Measurements from ENCODE around the gene CKMT2. TPM values are rescaled to one million over a fixed set of nuclear protein-coding genes. Genes with fewer than 3 reads are reported as not detected.

The CKMT2 gene
- total and polyA plus RNA-seq, 9 donors, result 6.2 to 28.3 (median 12.6) TPM

DNA sequence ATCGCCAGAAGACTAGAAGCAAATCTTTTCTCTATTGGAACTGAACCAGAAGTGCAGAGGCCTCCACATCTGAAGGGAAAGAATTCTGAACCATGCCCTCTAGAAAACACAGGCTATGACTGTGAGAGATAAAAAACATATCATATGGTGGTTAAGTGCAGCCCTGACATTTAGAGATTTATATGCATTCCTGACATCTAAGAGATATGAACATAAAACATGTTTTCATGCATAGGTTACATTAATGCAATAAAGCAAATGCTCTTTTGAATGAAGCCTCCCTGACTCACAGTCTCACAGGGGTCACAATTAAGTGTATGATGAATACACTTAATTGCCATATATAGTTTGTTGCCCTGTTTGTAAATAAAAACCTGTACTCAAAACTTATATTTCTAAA, 28.9 kb upstream of the CKMT2 start:
- TF ChIP-seq POLR2A (IDR thresholded peaks at IDR 0.05) (no peak), CTCF (IDR thresholded peaks at IDR 0.05) (no peak), EP300 (IDR thresholded peaks at IDR 0.05) (no peak)
- H3K4me3 ChIP-seq, result no peak overlapping the region
- H3K4me1 ChIP-seq (ENCODE audit: insufficient read depth), result no peaks in the 10 kb centered on the region
- no peaks in the 10 kb centered on the region for H3K36me3 ChIP-seq
- intact Hi-C loops (cut with DNase I), result no loop called here
- WGBS, 3 donors, result 90 to 96% (median 91%) methylated on average over 1 of the region's 1 CpG
- H3K27ac ChIP-seq, result no peak overlapping the region
- H3K27me3 ChIP-seq, result no peaks in the 10 kb centered on the region
- DNase-seq, result no peak
- H3K9me3 ChIP-seq, result no peaks in the 10 kb centered on the region

GRCh38 chr5:81205058-81205457, 28.1 kb upstream of the CKMT2 start:
- intact Hi-C loops (cut with DNase I), result no loop called here
- Histone ChIP-seq H3K27ac (no peak overlapping the region), H3K9me3 (no peaks in the 10 kb centered on the region), H3K27me3 (no peaks in the 10 kb centered on the region), H3K4me1 (ENCODE audit: insufficient read depth) (no peaks in the 10 kb centered on the region), H3K4me3 (no peak overlapping the region), H3K36me3 (no peaks in the 10 kb centered on the region)
- TF ChIP-seq CTCF (IDR thresholded peaks at IDR 0.05) (no peak), POLR2A (IDR thresholded peaks at IDR 0.05) (no peak), EP300 (IDR thresholded peaks at IDR 0.05) (no peak)
- WGBS, 3 donors, result 85 to 88% (median 86%) methylated on average over 4 of the region's 4 CpGs
- no peak for DNase-seq

DNA sequence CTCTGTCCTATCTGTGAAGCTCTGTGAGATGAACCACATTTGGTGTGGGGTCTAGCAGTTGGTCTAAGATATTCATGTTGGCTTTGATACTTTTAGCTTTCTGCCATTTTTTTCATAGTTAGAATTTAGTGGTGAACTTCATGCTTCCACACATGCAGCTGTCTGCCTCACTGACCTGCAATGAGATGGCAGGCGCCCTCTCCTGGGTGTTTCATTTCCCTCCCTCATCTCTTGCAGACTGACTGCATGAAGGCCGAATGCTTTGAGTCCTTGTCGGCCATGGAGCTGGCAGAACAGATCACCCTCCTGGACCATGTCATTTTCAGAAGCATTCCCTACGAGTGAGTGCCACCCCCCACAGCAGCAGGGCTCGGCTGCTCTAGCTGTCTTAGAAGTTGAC, 26.1 kb upstream of the CKMT2 start:
- 76 to 79% (median 77%) methylated on average over 5 of the region's 5 CpGs for WGBS, 3 donors
- Histone ChIP-seq H3K27me3 (no peaks in the 10 kb centered on the region), H3K36me3 (no peaks in the 10 kb centered on the region), H3K4me1 (ENCODE audit: insufficient read depth) (no peaks in the 10 kb centered on the region), H3K9me3 (no peaks in the 10 kb centered on the region), H3K4me3 (no peak overlapping the region), H3K27ac (no peak overlapping the region)
- intact Hi-C loops (cut with DNase I), result no loop called here
- no peak for TF ChIP-seq CTCF (IDR thresholded peaks at IDR 0.05)
- no peak for TF ChIP-seq EP300 (IDR thresholded peaks at IDR 0.05)
- no peak for TF ChIP-seq POLR2A (IDR thresholded peaks at IDR 0.05)
- no peak for DNase-seq

- H3K4me1 ChIP-seq (ENCODE audit: insufficient read depth), result no peaks in the 10 kb centered on the region
- no peaks in the 10 kb centered on the region for H3K27me3 ChIP-seq
- intact Hi-C loops (cut with DNase I), result no loop called here
- H3K27ac ChIP-seq, result no peak overlapping the region
- H3K36me3 ChIP-seq, result no peaks in the 10 kb centered on the region
- WGBS, 3 donors, result 82 to 92% (median 89%) methylated on average over 4 of the region's 4 CpGs
- DNase-seq, result no peak
- TF ChIP-seq EP300 (IDR thresholded peaks at IDR 0.05), result no peak
- TF ChIP-seq CTCF (IDR thresholded peaks at IDR 0.05), result no peak
- no peak for TF ChIP-seq POLR2A (IDR thresholded peaks at IDR 0.05)
- H3K4me3 ChIP-seq, result no peak overlapping the region
- no peaks in the 10 kb centered on the region for H3K9me3 ChIP-seq
Observed at GRCh38 chr5:81208904-81209303, 24.2 kb upstream of the CKMT2 start.

DNA sequence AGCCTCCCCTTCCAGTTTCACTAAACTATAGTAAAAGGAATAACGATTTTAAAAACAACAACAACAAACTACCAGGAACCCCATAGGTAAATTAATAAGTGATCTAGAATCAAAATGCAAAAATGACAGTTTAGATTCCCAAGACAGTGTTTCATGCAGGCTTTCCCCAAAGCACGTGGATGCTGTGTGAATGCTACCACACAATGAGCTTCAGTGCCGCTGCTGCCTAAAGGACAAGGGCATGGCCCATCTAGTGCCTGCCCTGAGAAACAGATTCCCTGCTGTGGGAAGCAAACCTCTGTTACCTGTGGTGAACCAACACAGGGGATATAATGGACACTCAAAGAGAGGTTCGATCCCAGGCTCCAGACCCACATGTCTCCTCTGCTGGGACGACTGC, 23.7 kb upstream of the CKMT2 start:
- WGBS, 3 donors, result 84 to 88% (median 85%) methylated on average over 5 of the region's 5 CpGs
- no peaks in the 10 kb centered on the region for H3K9me3 ChIP-seq
- H3K4me1 ChIP-seq (ENCODE audit: insufficient read depth), result no peaks in the 10 kb centered on the region
- no peak for TF ChIP-seq EP300 (IDR thresholded peaks at IDR 0.05)
- TF ChIP-seq POLR2A (IDR thresholded peaks at IDR 0.05), result no peak
- TF ChIP-seq CTCF (IDR thresholded peaks at IDR 0.05), result no peak
- DNase-seq, result no peak
- no peak overlapping the region for H3K4me3 ChIP-seq
- H3K27ac ChIP-seq, result no peak overlapping the region
- intact Hi-C loops (cut with DNase I), result no loop called here
- no peaks in the 10 kb centered on the region for H3K36me3 ChIP-seq
- no peaks in the 10 kb centered on the region for H3K27me3 ChIP-seq

Data from ovary (tissue), 9 donors.